ENCODE data around the gene A4GALT. TPM values are rescaled to one million over a fixed set of nuclear protein-coding genes. Genes with fewer than 3 reads are reported as not detected.

Gene A4GALT
- total and polyA plus RNA-seq, 2 of the 13 experiments (the other 11 are each of a cell fraction or from before 2014, with no cell fraction given) = 0.09 to 1.1 TPM

DNA sequence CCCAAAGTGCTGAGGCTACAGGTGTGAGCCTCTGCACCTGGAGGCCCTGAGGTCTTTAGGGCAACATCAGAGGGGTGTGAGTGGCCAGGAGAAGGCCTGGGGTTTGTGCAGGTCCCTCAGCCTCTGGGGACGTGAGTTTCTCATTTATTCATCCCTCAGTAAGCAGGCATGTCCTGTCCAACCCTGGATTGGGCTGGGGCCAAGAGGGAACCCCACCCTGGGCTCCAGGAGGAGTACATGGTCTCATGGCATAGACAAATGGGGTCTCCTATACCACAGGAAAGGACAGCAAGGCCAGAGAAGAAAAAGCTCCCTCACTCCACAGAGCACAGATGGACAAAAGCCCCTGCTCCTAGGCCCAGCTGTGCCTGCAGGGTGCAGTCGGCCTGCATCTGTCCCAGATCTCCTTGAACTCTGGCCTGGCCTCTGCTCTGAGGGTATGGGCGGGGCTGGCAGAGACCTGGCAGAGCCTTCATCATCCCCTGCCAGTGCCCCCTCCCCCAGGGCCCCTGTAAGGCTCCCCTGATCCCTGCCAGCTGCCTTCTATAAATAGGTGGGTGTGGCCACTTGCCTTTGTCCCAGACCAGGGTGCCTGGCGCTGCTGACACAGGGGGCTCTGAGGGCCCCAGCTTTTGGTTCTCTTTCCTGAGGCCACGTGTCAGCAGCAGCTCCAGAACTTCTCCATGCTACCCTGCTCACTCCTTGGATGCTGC lies 34.6 kb downstream of the A4GALT start (continued):
- TF ChIP-seq ZNF407 (CRISPR knock-in tag; IDR thresholded peaks at IDR 0.05; ENCODE audit: not compliant biosample characterization) = no peak
- no peak for TF ChIP-seq ZNF564 (CRISPR knock-in tag; IDR thresholded peaks at IDR 0.05)
- no peak for TF ChIP-seq ZNF510 (CRISPR knock-in tag; IDR thresholded peaks at IDR 0.05; ENCODE audit: low read depth)
- no peak for TF ChIP-seq NKX3-1 (CRISPR knock-in tag; IDR thresholded peaks at IDR 0.05)
- TF ChIP-seq IRX3 (CRISPR knock-in tag; IDR thresholded peaks at IDR 0.05; ENCODE audit: borderline replicate concordance, low read depth) = no peak
- no peak for TF ChIP-seq TCF12 (IDR thresholded peaks at IDR 0.05)
- no peak for TF ChIP-seq TCF12 (CRISPR knock-in tag; IDR thresholded peaks at IDR 0.05)
- TF ChIP-seq TEAD2 (CRISPR knock-in tag; IDR thresholded peaks at IDR 0.05) = no peak
- no peak for TF ChIP-seq MEIS2 (CRISPR knock-in tag; IDR thresholded peaks at IDR 0.05)
- no peak for TF ChIP-seq GMEB1 (CRISPR knock-in tag; IDR thresholded peaks at IDR 0.05; ENCODE audit: borderline replicate concordance)
- TF ChIP-seq MTA1 (CRISPR knock-in tag; IDR thresholded peaks at IDR 0.05; ENCODE audit: borderline replicate concordance) = 0 out of 2 replicates have a peak, but pooled peaks have one; percentile 35
- TF ChIP-seq SSRP1 (CRISPR knock-in tag; IDR thresholded peaks at IDR 0.05) = no peak
- no peak for TF ChIP-seq ZNF839 (CRISPR knock-in tag; IDR thresholded peaks at IDR 0.05; ENCODE audit: borderline replicate concordance)
- TF ChIP-seq HOXA9 (CRISPR knock-in tag; IDR thresholded peaks at IDR 0.05; ENCODE audit: borderline replicate concordance) = no peak
- no peak for TF ChIP-seq ZNF34 (CRISPR knock-in tag; IDR thresholded peaks at IDR 0.05; ENCODE audit: borderline replicate concordance)
- TF ChIP-seq NBN (conservative IDR thresholded peaks at IDR 0.05) = no peak
- no peak for TF ChIP-seq RFX3 (CRISPR knock-in tag; IDR thresholded peaks at IDR 0.05)
- TF ChIP-seq, protein P1, sequence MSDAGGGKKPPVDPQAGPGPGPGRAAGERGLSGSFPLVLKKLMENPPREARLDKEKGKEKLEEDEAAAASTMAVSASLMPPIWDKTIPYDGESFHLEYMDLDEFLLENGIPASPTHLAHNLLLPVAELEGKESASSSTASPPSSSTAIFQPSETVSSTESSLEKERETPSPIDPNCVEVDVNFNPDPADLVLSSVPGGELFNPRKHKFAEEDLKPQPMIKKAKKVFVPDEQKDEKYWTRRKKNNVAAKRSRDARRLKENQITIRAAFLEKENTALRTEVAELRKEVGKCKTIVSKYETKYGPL (CRISPR knock-in tag; IDR thresholded peaks at IDR 0.05) = no peak
- no peak for TF ChIP-seq ZIK1 (CRISPR knock-in tag; IDR thresholded peaks at IDR 0.05; ENCODE audit: borderline replicate concordance, low read depth)
- no peak for TF ChIP-seq MAFF (IDR thresholded peaks at IDR 0.05; ENCODE audit: low read depth, low read length)
- no peak for TF ChIP-seq ZNF205 (CRISPR knock-in tag; IDR thresholded peaks at IDR 0.05)

Data from HepG2 (cell line).